ENCODE measurements around the gene PICK1. TPM values are rescaled to one million over a fixed set of nuclear protein-coding genes. Genes with fewer than 3 reads are reported as not detected.

Gene PICK1
- total and polyA plus RNA-seq, 2 experiments from 2014 or later = 8.4 to 14.4 TPM

GRCh38 chr22:38103641-38104040 is 46.4 kb downstream of the PICK1 start:
- H3K9me3 ChIP-seq (ENCODE audit: low read depth) = no peaks in the 10 kb centered on the region
- TF ChIP-seq EZH2 (IDR thresholded peaks at IDR 0.05; ENCODE audit: insufficient read depth, poor library complexity, severe bottlenecking) (no peak), EZH2phosphoT487 (IDR thresholded peaks at IDR 0.05; ENCODE audit: insufficient read depth, low read depth) (no peak)
- no peaks in the 10 kb centered on the region for H3F3A ChIP-seq (ENCODE audit: insufficient read depth)
- H3K9me2 ChIP-seq (ENCODE audit: insufficient read depth) = no peaks in the 10 kb centered on the region
- 0 out of 2 replicates have a peak, but pooled peaks cover 3% of the 10 kb centered on the region for H3K4me1 ChIP-seq (ENCODE audit: insufficient read depth)
- WGBS, 2 experiments (ENCODE audit: low coverage in 1 of 2, low lambda C conversion rate in 2 of 2, missing lambda C conversion rate in 2 of 2) = 59 to 62% methylated on average over 8 of the region's 8 CpGs
- no peaks in the 10 kb centered on the region for H3K79me2 ChIP-seq (ENCODE audit: insufficient read depth)
- H4K20me1 ChIP-seq (ENCODE audit: insufficient read depth) = no peaks in the 10 kb centered on the region
- no peak overlapping the region for H3K4me2 ChIP-seq (ENCODE audit: unreplicated experiment)
- no peak for DNase-seq
- no peak overlapping the region for H2AFZ ChIP-seq
- no peak overlapping the region for H3K27ac ChIP-seq
- in situ Hi-C loops (cut with MboI) = no loop called here
- H3K36me3 ChIP-seq (ENCODE audit: low read depth) = no peaks in the 10 kb centered on the region
- H3K27me3 ChIP-seq (replicated peaks; ENCODE audit: insufficient read depth) = no peaks in the 10 kb centered on the region
- no peak overlapping the region for H3K9ac ChIP-seq
- no peak overlapping the region for H3K4me3 ChIP-seq

- H3K4me3 ChIP-seq = no peak overlapping the region
- no peaks in the 10 kb centered on the region for H3K9me2 ChIP-seq (ENCODE audit: insufficient read depth)
- no peaks in the 10 kb centered on the region for H3K9me3 ChIP-seq (ENCODE audit: low read depth)
- no peaks in the 10 kb centered on the region for H3K4me1 ChIP-seq (ENCODE audit: insufficient read depth)
- in situ Hi-C loops (cut with MboI) = no loop called here
- no peaks in the 10 kb centered on the region for H4K20me1 ChIP-seq (ENCODE audit: insufficient read depth)
- DNase-seq = peak; percentile 47
- WGBS, 2 experiments (ENCODE audit: low coverage in 1 of 2, low lambda C conversion rate in 2 of 2, missing lambda C conversion rate in 2 of 2) = 83 to 90% methylated on average over 6 of the region's 6 CpGs
- no peaks in the 10 kb centered on the region for H3K36me3 ChIP-seq (ENCODE audit: low read depth)
- H3K79me2 ChIP-seq (ENCODE audit: insufficient read depth) = no peaks in the 10 kb centered on the region
- H3K4me2 ChIP-seq (ENCODE audit: unreplicated experiment) = no peak overlapping the region
- H3K27me3 ChIP-seq (replicated peaks; ENCODE audit: insufficient read depth) = no peaks in the 10 kb centered on the region
- TF ChIP-seq EZH2phosphoT487 (IDR thresholded peaks at IDR 0.05; ENCODE audit: insufficient read depth, low read depth) (no peak), EZH2 (IDR thresholded peaks at IDR 0.05; ENCODE audit: insufficient read depth, poor library complexity, severe bottlenecking) (no peak)
- H2AFZ ChIP-seq = no peak overlapping the region
- no peak overlapping the region for H3K9ac ChIP-seq
- no peaks in the 10 kb centered on the region for H3F3A ChIP-seq (ENCODE audit: insufficient read depth)
- H3K27ac ChIP-seq = no peak overlapping the region
Measured at GRCh38 chr22:38104084-38104483, 46.9 kb downstream of the PICK1 start.

- 73 to 78% methylated on average over 17 of the region's 17 CpGs for WGBS, 2 experiments (ENCODE audit: low coverage in 1 of 2, low lambda C conversion rate in 2 of 2, missing lambda C conversion rate in 2 of 2)
- Histone ChIP-seq H3K27me3 (replicated peaks; ENCODE audit: insufficient read depth) (no peaks in the 10 kb centered on the region), H3K4me1 (ENCODE audit: insufficient read depth) (no peaks in the 10 kb centered on the region; the same call in 1 of the 2 replicates), H3K4me3 (no peak overlapping the region), H3K27ac (no peak overlapping the region), H2AFZ (no peak overlapping the region), H3K36me3 (ENCODE audit: low read depth) (no peaks in the 10 kb centered on the region), H3K9me3 (ENCODE audit: low read depth) (no peaks in the 10 kb centered on the region), H3F3A (ENCODE audit: insufficient read depth) (no peaks in the 10 kb centered on the region), H3K9ac (no peak overlapping the region), H3K79me2 (ENCODE audit: insufficient read depth) (no peaks in the 10 kb centered on the region), H3K9me2 (ENCODE audit: insufficient read depth) (no peaks in the 10 kb centered on the region), H3K4me2 (ENCODE audit: unreplicated experiment) (no peak overlapping the region), H4K20me1 (ENCODE audit: insufficient read depth) (no peaks in the 10 kb centered on the region)
- no peak for DNase-seq
- TF ChIP-seq EZH2phosphoT487 (IDR thresholded peaks at IDR 0.05; ENCODE audit: insufficient read depth, low read depth) = no peak
- no peak for TF ChIP-seq EZH2 (IDR thresholded peaks at IDR 0.05; ENCODE audit: insufficient read depth, poor library complexity, severe bottlenecking)
- in situ Hi-C loops (cut with MboI) = no loop called here
Measured at GRCh38 chr22:38106814-38107578, 49.8 kb downstream of the PICK1 start.

GRCh38 chr22:38107692-38108515 is 50.7 kb downstream of the PICK1 start:
- H3K4me2 ChIP-seq (ENCODE audit: unreplicated experiment) = no peak overlapping the region
- no peak overlapping the region for H3K9ac ChIP-seq
- no peaks in the 10 kb centered on the region for H3K79me2 ChIP-seq (ENCODE audit: insufficient read depth)
- H3K27me3 ChIP-seq (replicated peaks; ENCODE audit: insufficient read depth) = no peaks in the 10 kb centered on the region
- TF ChIP-seq EZH2 (IDR thresholded peaks at IDR 0.05; ENCODE audit: insufficient read depth, poor library complexity, severe bottlenecking) (no peak), EZH2phosphoT487 (IDR thresholded peaks at IDR 0.05; ENCODE audit: insufficient read depth, low read depth) (no peak)
- peak overlapping the region; percentile 62 for H2AFZ ChIP-seq
- WGBS, 2 experiments (ENCODE audit: low coverage in 1 of 2, low lambda C conversion rate in 2 of 2, missing lambda C conversion rate in 2 of 2) = 25 to 30% methylated on average over 17 of the region's 17 CpGs
- no peaks in the 10 kb centered on the region for H3K9me2 ChIP-seq (ENCODE audit: insufficient read depth)
- no peak overlapping the region for H3K4me3 ChIP-seq
- H3K36me3 ChIP-seq (ENCODE audit: low read depth) = no peaks in the 10 kb centered on the region
- no peaks in the 10 kb centered on the region for H3K9me3 ChIP-seq (ENCODE audit: low read depth)
- H4K20me1 ChIP-seq (ENCODE audit: insufficient read depth) = no peaks in the 10 kb centered on the region
- peak; percentile 30 for DNase-seq
- H3F3A ChIP-seq (ENCODE audit: insufficient read depth) = no peaks in the 10 kb centered on the region
- H3K4me1 ChIP-seq (ENCODE audit: insufficient read depth) = no peaks in the 10 kb centered on the region; the same call in 1 of the 2 replicates
- in situ Hi-C loops (cut with MboI) = no loop called here
- H3K27ac ChIP-seq = no peak overlapping the region
